HEK293 (cell line): ENCODE data around the gene IDH3A.

Experiments used
- REPIN1 ChIP-seq: fragments of 450-650 bp; formaldehyde crosslinking; IDR thresholded peaks from 2 replicates; pipeline ENCODE4 v1.5.1; 2017; ENCODE audit warnings: missing biosample characterization, missing genetic modification characterization, low read depth
- ZBTB20 ChIP-seq: fragments of 450-650 bp; formaldehyde crosslinking; IDR thresholded peaks from 2 replicates; pipeline ENCODE4 v1.5.1; 2016; ENCODE audit warnings: missing biosample characterization, missing genetic modification characterization
- TF ChIP-seq, protein P1 (sequence below): fragments of 450-650 bp; formaldehyde crosslinking; IDR thresholded peaks from 2 replicates; pipeline ENCODE4 v1.5.1; 2016; ENCODE audit warnings: missing biosample characterization, missing genetic modification characterization
- TF ChIP-seq, protein P2 (sequence below): fragments of 450-650 bp; formaldehyde crosslinking; IDR thresholded peaks from 2 replicates; pipeline ENCODE4 v1.5.1; 2016; ENCODE audit warnings: missing biosample characterization, missing genetic modification characterization, low read depth

GRCh38 chr15:78102741-78103140, 46.4 kb upstream of the IDH3A start:
- TF ChIP-seq, protein P1, sequence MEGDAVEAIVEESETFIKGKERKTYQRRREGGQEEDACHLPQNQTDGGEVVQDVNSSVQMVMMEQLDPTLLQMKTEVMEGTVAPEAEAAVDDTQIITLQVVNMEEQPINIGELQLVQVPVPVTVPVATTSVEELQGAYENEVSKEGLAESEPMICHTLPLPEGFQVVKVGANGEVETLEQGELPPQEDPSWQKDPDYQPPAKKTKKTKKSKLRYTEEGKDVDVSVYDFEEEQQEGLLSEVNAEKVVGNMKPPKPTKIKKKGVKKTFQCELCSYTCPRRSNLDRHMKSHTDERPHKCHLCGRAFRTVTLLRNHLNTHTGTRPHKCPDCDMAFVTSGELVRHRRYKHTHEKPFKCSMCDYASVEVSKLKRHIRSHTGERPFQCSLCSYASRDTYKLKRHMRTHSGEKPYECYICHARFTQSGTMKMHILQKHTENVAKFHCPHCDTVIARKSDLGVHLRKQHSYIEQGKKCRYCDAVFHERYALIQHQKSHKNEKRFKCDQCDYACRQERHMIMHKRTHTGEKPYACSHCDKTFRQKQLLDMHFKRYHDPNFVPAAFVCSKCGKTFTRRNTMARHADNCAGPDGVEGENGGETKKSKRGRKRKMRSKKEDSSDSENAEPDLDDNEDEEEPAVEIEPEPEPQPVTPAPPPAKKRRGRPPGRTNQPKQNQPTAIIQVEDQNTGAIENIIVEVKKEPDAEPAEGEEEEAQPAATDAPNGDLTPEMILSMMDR (tag by site-specific recombination), result no peak
- TF ChIP-seq REPIN1 (tag by site-specific recombination) (no peak), ZBTB20 (tag by site-specific recombination) (no peak)
- TF ChIP-seq, protein P2, sequence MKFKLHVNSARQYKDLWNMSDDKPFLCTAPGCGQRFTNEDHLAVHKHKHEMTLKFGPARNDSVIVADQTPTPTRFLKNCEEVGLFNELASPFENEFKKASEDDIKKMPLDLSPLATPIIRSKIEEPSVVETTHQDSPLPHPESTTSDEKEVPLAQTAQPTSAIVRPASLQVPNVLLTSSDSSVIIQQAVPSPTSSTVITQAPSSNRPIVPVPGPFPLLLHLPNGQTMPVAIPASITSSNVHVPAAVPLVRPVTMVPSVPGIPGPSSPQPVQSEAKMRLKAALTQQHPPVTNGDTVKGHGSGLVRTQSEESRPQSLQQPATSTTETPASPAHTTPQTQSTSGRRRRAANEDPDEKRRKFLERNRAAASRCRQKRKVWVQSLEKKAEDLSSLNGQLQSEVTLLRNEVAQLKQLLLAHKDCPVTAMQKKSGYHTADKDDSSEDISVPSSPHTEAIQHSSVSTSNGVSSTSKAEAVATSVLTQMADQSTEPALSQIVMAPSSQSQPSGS (tag by site-specific recombination), result no peak
